B cell (primary cell): ENCODE data around the gene IQCH.

ENCODE experiments used
- CTCF ChIP-seq: fragments of 200-600 bp; IDR thresholded peaks from one replicate; pipeline ENCODE4 v1.8.0; 2022; ENCODE audit warnings: antibody characterized with exemption, mild to moderate bottlenecking
- EZH2 ChIP-seq: IDR thresholded peaks from 2 replicates; pipeline ENCODE4 v1.6.1; 2012; ENCODE audit warnings: borderline replicate concordance, low read depth, mild to moderate bottlenecking, moderate library complexity, low read length; ENCODE audit not compliant: insufficient read depth, poor library complexity, severe bottlenecking

- TF ChIP-seq CTCF (no peak), EZH2 (no peak)
Measured at GRCh38 chr15:67528513-67528912, 273.9 kb downstream of the IQCH start.
